Ovary (tissue), 9 donors: Measurements from ENCODE around the gene FALEC. TPM values are rescaled to one million over a fixed set of nuclear protein-coding genes. Genes with fewer than 3 reads are reported as not detected.

Experiments
- DNase-seq, 5 donors: peaks; one replicate each; pipeline ENCODE4 v3.0.0-alpha.2; 2019 to 2020
- H3K27ac ChIP-seq, 2 donors: fragments of 200-600 bp; one replicate each; pipeline versions ENCODE4 v1.5.1 to v1.8.0; 2019 to 2022
- H3K27me3 ChIP-seq: fragments of 200-600 bp; one replicate; pipeline ENCODE4 v1.8.0; 2022
- H3K36me3 ChIP-seq: fragments of 200-600 bp; sonication (generic); one replicate; pipeline ENCODE4 v1.5.1; 2019
- H3K4me1 ChIP-seq: one replicate; pipeline ENCODE4 v1.8.1; 2013; ENCODE audit warnings: mild to moderate bottlenecking, moderate library complexity; ENCODE audit not compliant: insufficient read depth
- H3K4me3 ChIP-seq: fragments of 200-600 bp; sonication (generic); one replicate; pipeline ENCODE4 v1.5.1; 2017
- H3K9me3 ChIP-seq, 2 donors: fragments of 200-600 bp in 1 of 2; sonication (generic) in 1 of 2; one replicate each; pipeline versions ENCODE4 v1.5.1 to v1.8.1; 2013 to 2019; ENCODE audit warnings: mild to moderate bottlenecking in 1 of 2, moderate library complexity in 1 of 2
- CTCF ChIP-seq, 3 donors: fragments of 450-650 bp in 2 of 3; fragments of 200-600 bp in 1 of 3; IDR thresholded peaks; one replicate each; pipeline versions ENCODE4 v1.5.1 to v1.8.0; 2016 to 2022; ENCODE audit warnings: antibody characterized with exemption in 3 of 3, mild to moderate bottlenecking in 1 of 3
- EP300 ChIP-seq: sonication (generic); formaldehyde crosslinking; IDR thresholded peaks from one replicate; pipeline ENCODE4 v1.6.1; 2017; ENCODE audit warnings: antibody characterized with exemption
- POLR2A ChIP-seq: fragments of 450-650 bp; IDR thresholded peaks from one replicate; pipeline ENCODE4 v1.6.1; 2017; ENCODE audit warnings: antibody characterized with exemption, mild to moderate bottlenecking, moderate library complexity
- WGBS, 3 donors: extraction: QIAGEN DNeasy Blood & Tissue Kit in 1 of 3; methylation state at CpG; one replicate each; pipeline versions ENCODE4 v1.1.5 to v1.1.7; 2013 to 2017; 5-methylcytosine and 5-hydroxymethylcytosine counted together
- intact Hi-C, 4 donors: fragments of 100-400 bp; cut with DNase I; formaldehyde crosslinking; loops; one replicate each; pipeline versions ENCODE4 v1.11.0 to v1.15.1; 2022 to 2023
- polyA plus RNA-seq, 2 donors: library from polyadenylated mRNA; stranded (reverse); fragments of 200-250 nt in 1 of 2; fragments of 350-450 nt in 1 of 2; fragmentation: Illumina TruSeq in 1 of 2; extraction: RNeasy Lipid Tissue Mini Kit (QIAGEN cat#74804) in 1 of 2; gene quantifications; one replicate each; pipeline ENCODE4 v1.2.3, GENCODE V29; 2013 to 2014
- total RNA-seq, 7 donors: library from RNA; depleted of rRNA in 2 of 7; stranded (reverse); fragments of >200 nt in 2 of 7; fragmentation: NEBNext Ultra II Directional in 3 of 7; extraction: Animal tissue kit (Norgen Biotek cat#: 25700) in 3 of 7; gene quantifications; one replicate each; pipeline versions ENCODE4 v1.1.0 to v1.2.4, GENCODE V29; 2016 to 2023
- donor health status: DM: no; HTN: no; CAD: no; lungs with moderate emphysema.
- donor health status: DM: no; HTN: no; CAD: no.
- donor health status: Bipolar disorder and iron deficiency.
- donor health status: DM: yes; HTN: yes; CAD: no.
- donor health status: DM: no; HTN: no; CAD: no.
- donor health status: DM: yes; HTN: yes; CAD: no.

Gene FALEC
- total and polyA plus RNA-seq, 9 donors, result 0.51 to 1.7 (median 0.77) TPM; not detected in 5

- Histone ChIP-seq H3K27me3 (no peaks in the 10 kb centered on the region), H3K4me3 (no peak overlapping the region), H3K36me3 (no peaks in the 10 kb centered on the region), H3K27ac (no peak overlapping the region), H3K9me3 (no peaks in the 10 kb centered on the region), H3K4me1 (peaks cover 16% of the 10 kb centered on the region)
- TF ChIP-seq EP300 (no peak), CTCF (IDR thresholded peaks at IDR 0.05) (no peak), POLR2A (no peak)
- intact Hi-C loops, result no loop called here
- WGBS, 3 donors, result 58 to 70% (median 58%) methylated on average over 4 of the region's 4 CpGs
- DNase-seq, result no peak
These were observed 37.8 kb upstream of the FALEC start for GRCh38 chr1:150477733-150478132.

DNA sequence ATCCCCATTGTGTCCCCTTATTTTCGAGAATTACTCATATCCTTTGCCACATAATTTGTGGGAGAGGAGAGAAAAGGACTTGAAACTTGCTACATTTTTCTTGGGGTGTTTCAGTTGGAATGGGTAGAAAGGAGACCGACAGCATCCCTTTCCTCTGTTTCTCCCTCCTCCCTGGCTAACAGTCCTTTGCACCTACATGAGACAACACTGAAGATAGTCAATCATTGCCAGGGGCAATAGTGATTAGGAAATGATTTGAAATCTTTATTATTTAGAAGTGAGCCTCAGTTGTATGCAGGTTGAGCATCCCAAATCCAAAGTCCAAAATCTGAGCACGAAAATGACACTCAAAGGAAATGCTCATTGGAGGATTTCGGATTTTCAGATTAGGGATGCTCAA is 36.2 kb upstream of the FALEC start:
- Histone ChIP-seq H3K36me3 (no peaks in the 10 kb centered on the region), H3K4me1 (peaks cover 12% of the 10 kb centered on the region), H3K4me3 (no peak overlapping the region), H3K9me3 (no peaks in the 10 kb centered on the region), H3K27me3 (no peaks in the 10 kb centered on the region), H3K27ac (no peak overlapping the region)
- 56 to 63% (median 59%) methylated on average over 4 of the region's 4 CpGs for WGBS, 3 donors
- no peak for TF ChIP-seq EP300
- no peak for TF ChIP-seq POLR2A
- no peak for TF ChIP-seq CTCF (IDR thresholded peaks at IDR 0.05)
- intact Hi-C loops, result no loop called here
- DNase-seq, result no peak

- Histone ChIP-seq H3K36me3 (no peaks in the 10 kb centered on the region), H3K27ac (no peak overlapping the region), H3K4me3 (no peak overlapping the region), H3K4me1 (peaks cover 9% of the 10 kb centered on the region), H3K9me3 (no peaks in the 10 kb centered on the region), H3K27me3 (no peaks in the 10 kb centered on the region)
- TF ChIP-seq POLR2A, result no peak
- no peak for TF ChIP-seq CTCF (IDR thresholded peaks at IDR 0.05)
- no peak for TF ChIP-seq EP300
- WGBS, 3 donors, result 17 to 40% (median 29%) methylated on average over 2 of the region's 2 CpGs
- no peak for DNase-seq
- intact Hi-C loops, result no loop called here
These were observed 35.6 kb upstream of the FALEC start for GRCh38 chr1:150479927-150480352.

GRCh38 chr1:150484431-150484830 is 31.1 kb upstream of the FALEC start:
- Histone ChIP-seq H3K9me3 (no peaks in the 10 kb centered on the region), H3K27me3 (no peaks in the 10 kb centered on the region), H3K27ac (no peak overlapping the region), H3K36me3 (no peaks in the 10 kb centered on the region), H3K4me3 (no peak overlapping the region), H3K4me1 (peaks cover 6% of the 10 kb centered on the region)
- TF ChIP-seq CTCF (IDR thresholded peaks at IDR 0.05), result no peak
- no peak for TF ChIP-seq EP300
- no peak for TF ChIP-seq POLR2A
- WGBS, 3 donors, result 76 to 87% (median 84%) methylated on average over 5 of the region's 5 CpGs
- DNase-seq, result no peak
- intact Hi-C loops, result no loop called here

GRCh38 chr1:150484861-150485260 is 30.7 kb upstream of the FALEC start:
- Histone ChIP-seq H3K27me3 (no peaks in the 10 kb centered on the region), H3K4me1 (peaks cover 6% of the 10 kb centered on the region), H3K4me3 (no peak overlapping the region), H3K27ac (no peak overlapping the region), H3K9me3 (no peaks in the 10 kb centered on the region), H3K36me3 (no peaks in the 10 kb centered on the region)
- DNase-seq, result no peak
- TF ChIP-seq EP300, result no peak
- TF ChIP-seq POLR2A, result no peak
- no peak for TF ChIP-seq CTCF (IDR thresholded peaks at IDR 0.05)
- WGBS, 3 donors, result 17 to 27% (median 26%) methylated on average over 2 of the region's 2 CpGs
- intact Hi-C loops, result no loop called here
